Measurements from ENCODE around the gene MDFIC.

Gene MDFIC

GRCh38 chr7:114933658-114934057, 11.8 kb downstream of the MDFIC start:
- H3K9me3 ChIP-seq (ENCODE audit: insufficient read depth, low read depth, low read length): no peaks in the 10 kb centered on the region
- H3K36me3 ChIP-seq (ENCODE audit: control insufficient read depth in 1 of 2, insufficient read depth in 2 of 2, low read length in 2 of 2): no peaks in the 10 kb centered on the region
- no peak overlapping the region for H2BK12ac ChIP-seq (ENCODE audit: low read length)
- H3K9ac ChIP-seq (ENCODE audit: low read length): no peak overlapping the region
- H3K23ac ChIP-seq (ENCODE audit: low read length): no peak overlapping the region
- no peak overlapping the region for H3K4ac ChIP-seq (ENCODE audit: low read depth, low read length)
- H3K79me1 ChIP-seq (ENCODE audit: low read length): no peaks in the 10 kb centered on the region
- H3K4me3 ChIP-seq (ENCODE audit: low read depth, low read length): no peak overlapping the region
- H2BK120ac ChIP-seq (ENCODE audit: insufficient read depth, low read length, poor library complexity): no peak overlapping the region
- H3K14ac ChIP-seq (ENCODE audit: low read length): no peak overlapping the region
- no peak overlapping the region for H3K18ac ChIP-seq (ENCODE audit: low read length)
- no peak for DNase-seq
- no peak overlapping the region for H4K91ac ChIP-seq (ENCODE audit: low read depth, low read length)
- no peak overlapping the region for H3K27ac ChIP-seq (ENCODE audit: low read depth, low read length)
- no peaks in the 10 kb centered on the region for H3K27me3 ChIP-seq (ENCODE audit: insufficient read depth, low read length)
- no peak overlapping the region for H2AFZ ChIP-seq (ENCODE audit: insufficient read depth, low read length, poor library complexity)
- H3K4me2 ChIP-seq (ENCODE audit: low read length): no peak overlapping the region
- H4K12ac ChIP-seq (ENCODE audit: low read depth, low read length): no peak overlapping the region
- no peaks in the 10 kb centered on the region for H3K4me1 ChIP-seq (ENCODE audit: control insufficient read depth in 1 of 2, insufficient read depth in 2 of 2, low read length in 2 of 2)
- no peaks in the 10 kb centered on the region for H3K79me2 ChIP-seq (ENCODE audit: control insufficient read depth, insufficient read depth, low read length, poor library complexity)
- no peak overlapping the region for H2AK5ac ChIP-seq (ENCODE audit: low read length)
- H4K8ac ChIP-seq (ENCODE audit: low read depth, low read length): no peak overlapping the region
- no peak overlapping the region for H2BK5ac ChIP-seq (ENCODE audit: low read depth, low read length, poor library complexity)
- no CpG with 5 or more reads among the region's 5 CpGs for WGBS (ENCODE audit: extremely low coverage, insufficient coverage, insufficient read length)

- H4K12ac ChIP-seq (ENCODE audit: low read depth, low read length): no peak overlapping the region
- H3K79me1 ChIP-seq (ENCODE audit: low read length): no peaks in the 10 kb centered on the region
- no peaks in the 10 kb centered on the region for H3K27me3 ChIP-seq (ENCODE audit: insufficient read depth, low read length)
- no peak overlapping the region for H2BK5ac ChIP-seq (ENCODE audit: low read depth, low read length, poor library complexity)
- no peaks in the 10 kb centered on the region for H3K4me1 ChIP-seq (ENCODE audit: control insufficient read depth in 1 of 2, insufficient read depth in 2 of 2, low read length in 2 of 2)
- H3K4ac ChIP-seq (ENCODE audit: low read depth, low read length): no peak overlapping the region
- no peak overlapping the region for H2BK12ac ChIP-seq (ENCODE audit: low read length)
- WGBS (ENCODE audit: extremely low coverage, insufficient coverage, insufficient read length): no CpG with 5 or more reads among the region's 1 CpG
- H3K27ac ChIP-seq (ENCODE audit: low read depth, low read length): no peak overlapping the region
- no peak for DNase-seq
- no peak overlapping the region for H3K23ac ChIP-seq (ENCODE audit: low read length)
- no peak overlapping the region for H4K91ac ChIP-seq (ENCODE audit: low read depth, low read length)
- H3K9ac ChIP-seq (ENCODE audit: low read length): no peak overlapping the region
- no peaks in the 10 kb centered on the region for H3K36me3 ChIP-seq (ENCODE audit: control insufficient read depth in 1 of 2, insufficient read depth in 2 of 2, low read length in 2 of 2)
- no peak overlapping the region for H3K14ac ChIP-seq (ENCODE audit: low read length)
- H3K79me2 ChIP-seq (ENCODE audit: control insufficient read depth, insufficient read depth, low read length, poor library complexity): no peaks in the 10 kb centered on the region
- H2BK120ac ChIP-seq (ENCODE audit: insufficient read depth, low read length, poor library complexity): no peak overlapping the region
- no peak overlapping the region for H3K18ac ChIP-seq (ENCODE audit: low read length)
- no peak overlapping the region for H2AK5ac ChIP-seq (ENCODE audit: low read length)
- H3K4me2 ChIP-seq (ENCODE audit: low read length): no peak overlapping the region
- no peaks in the 10 kb centered on the region for H3K9me3 ChIP-seq (ENCODE audit: insufficient read depth, low read depth, low read length)
- no peak overlapping the region for H2AFZ ChIP-seq (ENCODE audit: insufficient read depth, low read length, poor library complexity)
- H3K4me3 ChIP-seq (ENCODE audit: low read depth, low read length): no peak overlapping the region
- no peak overlapping the region for H4K8ac ChIP-seq (ENCODE audit: low read depth, low read length)
These were observed 12.2 kb downstream of the MDFIC start for GRCh38 chr7:114934086-114934485.

GRCh38 chr7:114934713-114935112, 12.8 kb downstream of the MDFIC start:
- no peaks in the 10 kb centered on the region for H3K9me3 ChIP-seq (ENCODE audit: insufficient read depth, low read depth, low read length)
- H2AFZ ChIP-seq (ENCODE audit: insufficient read depth, low read length, poor library complexity): no peak overlapping the region
- H4K12ac ChIP-seq (ENCODE audit: low read depth, low read length): no peak overlapping the region
- no peak overlapping the region for H4K91ac ChIP-seq (ENCODE audit: low read depth, low read length)
- H3K4me3 ChIP-seq (ENCODE audit: low read depth, low read length): no peak overlapping the region
- H3K27me3 ChIP-seq (ENCODE audit: insufficient read depth, low read length): no peaks in the 10 kb centered on the region
- no peak overlapping the region for H4K8ac ChIP-seq (ENCODE audit: low read depth, low read length)
- no peak overlapping the region for H3K27ac ChIP-seq (ENCODE audit: low read depth, low read length)
- H2BK120ac ChIP-seq (ENCODE audit: insufficient read depth, low read length, poor library complexity): no peak overlapping the region
- no peak overlapping the region for H3K23ac ChIP-seq (ENCODE audit: low read length)
- no peaks in the 10 kb centered on the region for H3K4me1 ChIP-seq (ENCODE audit: control insufficient read depth in 1 of 2, insufficient read depth in 2 of 2, low read length in 2 of 2)
- no peak overlapping the region for H3K18ac ChIP-seq (ENCODE audit: low read length)
- no peak overlapping the region for H3K9ac ChIP-seq (ENCODE audit: low read length)
- no peaks in the 10 kb centered on the region for H3K36me3 ChIP-seq (ENCODE audit: control insufficient read depth in 1 of 2, insufficient read depth in 2 of 2, low read length in 2 of 2)
- H2BK12ac ChIP-seq (ENCODE audit: low read length): no peak overlapping the region
- no peak for DNase-seq
- H3K79me1 ChIP-seq (ENCODE audit: low read length): no peaks in the 10 kb centered on the region
- H3K4ac ChIP-seq (ENCODE audit: low read depth, low read length): no peak overlapping the region
- no peaks in the 10 kb centered on the region for H3K79me2 ChIP-seq (ENCODE audit: control insufficient read depth, insufficient read depth, low read length, poor library complexity)
- no peak overlapping the region for H3K14ac ChIP-seq (ENCODE audit: low read length)
- H3K4me2 ChIP-seq (ENCODE audit: low read length): no peak overlapping the region
- H2AK5ac ChIP-seq (ENCODE audit: low read length): no peak overlapping the region
- H2BK5ac ChIP-seq (ENCODE audit: low read depth, low read length, poor library complexity): no peak overlapping the region

- H3K27me3 ChIP-seq (ENCODE audit: insufficient read depth, low read length): no peaks in the 10 kb centered on the region
- H4K8ac ChIP-seq (ENCODE audit: low read depth, low read length): no peak overlapping the region
- no peaks in the 10 kb centered on the region for H3K9me3 ChIP-seq (ENCODE audit: insufficient read depth, low read depth, low read length)
- H3K4me2 ChIP-seq (ENCODE audit: low read length): no peak overlapping the region
- no peak overlapping the region for H3K14ac ChIP-seq (ENCODE audit: low read length)
- no peak overlapping the region for H3K4ac ChIP-seq (ENCODE audit: low read depth, low read length)
- no peak overlapping the region for H4K91ac ChIP-seq (ENCODE audit: low read depth, low read length)
- H3K36me3 ChIP-seq (ENCODE audit: control insufficient read depth in 1 of 2, insufficient read depth in 2 of 2, low read length in 2 of 2): no peaks in the 10 kb centered on the region
- no peak overlapping the region for H2BK120ac ChIP-seq (ENCODE audit: insufficient read depth, low read length, poor library complexity)
- H3K27ac ChIP-seq (ENCODE audit: low read depth, low read length): no peak overlapping the region
- H3K23ac ChIP-seq (ENCODE audit: low read length): no peak overlapping the region
- no peak overlapping the region for H3K4me3 ChIP-seq (ENCODE audit: low read depth, low read length)
- H2BK5ac ChIP-seq (ENCODE audit: low read depth, low read length, poor library complexity): no peak overlapping the region
- no peaks in the 10 kb centered on the region for H3K79me2 ChIP-seq (ENCODE audit: control insufficient read depth, insufficient read depth, low read length, poor library complexity)
- H2AFZ ChIP-seq (ENCODE audit: insufficient read depth, low read length, poor library complexity): no peak overlapping the region
- DNase-seq: no peak
- H3K79me1 ChIP-seq (ENCODE audit: low read length): no peaks in the 10 kb centered on the region
- H3K4me1 ChIP-seq (ENCODE audit: control insufficient read depth in 1 of 2, insufficient read depth in 2 of 2, low read length in 2 of 2): no peaks in the 10 kb centered on the region
- H2AK5ac ChIP-seq (ENCODE audit: low read length): no peak overlapping the region
- H2BK12ac ChIP-seq (ENCODE audit: low read length): no peak overlapping the region
- H3K9ac ChIP-seq (ENCODE audit: low read length): no peak overlapping the region
- WGBS (ENCODE audit: extremely low coverage, insufficient coverage, insufficient read length): no CpG with 5 or more reads among the region's 2 CpGs
- H4K12ac ChIP-seq (ENCODE audit: low read depth, low read length): no peak overlapping the region
- H3K18ac ChIP-seq (ENCODE audit: low read length): no peak overlapping the region
These were observed 14.6 kb downstream of the MDFIC start for GRCh38 chr7:114936471-114936870.

Data from trophoblast cell (in vitro differentiated cells and primary cell).